HUES64 (cell line): ENCODE data around the gene MTMR4.

Source experiments
- H3K27ac ChIP-seq: 2 replicates; pipeline ENCODE4 v1.7.0; 2013; ENCODE audit warnings: low read depth, low read length, inconsistent platforms
- H3K27me3 ChIP-seq: 2 replicates; pipeline ENCODE4 v1.6.1; 2013; ENCODE audit warnings: mild to moderate bottlenecking, low read length; ENCODE audit not compliant: insufficient read depth
- H3K36me3 ChIP-seq: 2 replicates; pipeline ENCODE4 v1.6.1; 2013; ENCODE audit warnings: mild to moderate bottlenecking, low read length; ENCODE audit not compliant: insufficient read depth
- H3K4me1 ChIP-seq: 2 replicates; pipeline ENCODE4 v1.6.1; 2013; ENCODE audit warnings: mild to moderate bottlenecking, low read length, moderate library complexity; ENCODE audit not compliant: insufficient read depth
- H3K4me3 ChIP-seq: 2 replicates; pipeline ENCODE4 v1.5.1; 2013; ENCODE audit warnings: mild to moderate bottlenecking, low read length, moderate library complexity
- H3K9ac ChIP-seq: 2 replicates; pipeline ENCODE4 v1.6.1; 2013; ENCODE audit warnings: mild to moderate bottlenecking, low read depth, low read length
- H3K9me3 ChIP-seq: 2 replicates; pipeline ENCODE4 v1.6.1; 2013; ENCODE audit warnings: low read depth, low read length; ENCODE audit not compliant: insufficient read depth
- WGBS: fragments of 150-250, 120-280 bp; methylation state at CpG from one replicate; pipeline ENCODE4 v1.1.7; 2013; ENCODE audit warnings: missing lambda C conversion rate; 5-methylcytosine and 5-hydroxymethylcytosine counted together

MTMR4 gene

GRCh38 chr17:58525239-58525638 lies 10.8 kb upstream of the MTMR4 start:
- Histone ChIP-seq H3K4me3 (no peak overlapping the region), H3K9ac (no peak overlapping the region), H3K27ac (no peak overlapping the region), H3K27me3 (no peaks in the 10 kb centered on the region; the same call in 1 of the 2 replicates), H3K4me1 (no peaks in the 10 kb centered on the region; the same call in 1 of the 2 replicates), H3K36me3 (no peaks in the 10 kb centered on the region), H3K9me3 (no peaks in the 10 kb centered on the region)
- WGBS = 58% methylated on average over 3 of the region's 3 CpGs

DNA sequence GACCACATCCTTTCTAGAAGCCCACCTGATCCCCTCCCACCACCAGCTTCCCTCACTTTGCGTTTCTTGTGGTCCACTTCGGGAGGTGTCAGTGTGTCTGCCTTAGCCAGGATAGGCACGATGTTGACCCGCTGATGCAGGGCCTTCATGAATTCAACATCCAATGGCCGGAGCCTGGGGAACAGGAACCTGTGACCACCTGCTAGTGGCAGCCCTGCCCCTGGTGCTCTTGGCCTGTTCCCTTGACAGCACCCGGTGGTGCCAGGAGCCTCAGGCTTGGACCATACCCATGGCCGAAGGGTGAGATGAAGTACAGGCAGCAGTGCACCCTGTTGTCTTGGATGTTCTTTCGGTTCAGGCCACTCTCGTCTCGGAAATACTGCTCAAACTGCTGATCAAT lies 7.2 kb upstream of the MTMR4 start:
- Histone ChIP-seq H3K9me3 (no peaks in the 10 kb centered on the region), H3K4me1 (peaks cover 4% of the 10 kb centered on the region), H3K27me3 (no peaks in the 10 kb centered on the region), H3K27ac (no peak overlapping the region), H3K9ac (no peak overlapping the region), H3K4me3 (no peak overlapping the region), H3K36me3 (no peaks in the 10 kb centered on the region)
- WGBS = 91% methylated on average over 10 of the region's 10 CpGs

- Histone ChIP-seq H3K27ac (no peak overlapping the region), H3K9ac (no peak overlapping the region), H3K36me3 (no peaks in the 10 kb centered on the region), H3K9me3 (no peaks in the 10 kb centered on the region), H3K4me1 (peaks cover 4% of the 10 kb centered on the region), H3K27me3 (no peaks in the 10 kb centered on the region), H3K4me3 (no peak overlapping the region)
- WGBS = 63% methylated on average over 15 of the region's 15 CpGs
These were observed 6.5 kb upstream of the MTMR4 start for GRCh38 chr17:58520843-58521430.

- Histone ChIP-seq H3K9ac (peak overlapping the region; percentile 81), H3K27me3 (no peaks in the 10 kb centered on the region), H3K4me1 (peaks cover 17% of the 10 kb centered on the region), H3K9me3 (no peaks in the 10 kb centered on the region), H3K36me3 (no peaks in the 10 kb centered on the region), H3K4me3 (peak overlapping the region; percentile 97), H3K27ac (peak overlapping the region; percentile 83)
- under 1% methylated on average over 39 of the region's 39 CpGs for WGBS
These were observed 3.6 kb upstream of the MTMR4 start for GRCh38 chr17:58517928-58518609.

GRCh38 chr17:58517378-58517927 lies 3.0 kb upstream of the MTMR4 start:
- Histone ChIP-seq H3K27me3 (no peaks in the 10 kb centered on the region), H3K27ac (peak overlapping the region; percentile 76; the same call in 1 of the 2 replicates), H3K4me1 (peaks cover 18% of the 10 kb centered on the region), H3K4me3 (peak overlapping the region; percentile 64), H3K9me3 (no peaks in the 10 kb centered on the region), H3K9ac (peak overlapping the region; percentile 39), H3K36me3 (peaks cover 2% of the 10 kb centered on the region)
- 2% methylated on average over 27 of the region's 27 CpGs for whole genome bisulfite sequencing

DNA sequence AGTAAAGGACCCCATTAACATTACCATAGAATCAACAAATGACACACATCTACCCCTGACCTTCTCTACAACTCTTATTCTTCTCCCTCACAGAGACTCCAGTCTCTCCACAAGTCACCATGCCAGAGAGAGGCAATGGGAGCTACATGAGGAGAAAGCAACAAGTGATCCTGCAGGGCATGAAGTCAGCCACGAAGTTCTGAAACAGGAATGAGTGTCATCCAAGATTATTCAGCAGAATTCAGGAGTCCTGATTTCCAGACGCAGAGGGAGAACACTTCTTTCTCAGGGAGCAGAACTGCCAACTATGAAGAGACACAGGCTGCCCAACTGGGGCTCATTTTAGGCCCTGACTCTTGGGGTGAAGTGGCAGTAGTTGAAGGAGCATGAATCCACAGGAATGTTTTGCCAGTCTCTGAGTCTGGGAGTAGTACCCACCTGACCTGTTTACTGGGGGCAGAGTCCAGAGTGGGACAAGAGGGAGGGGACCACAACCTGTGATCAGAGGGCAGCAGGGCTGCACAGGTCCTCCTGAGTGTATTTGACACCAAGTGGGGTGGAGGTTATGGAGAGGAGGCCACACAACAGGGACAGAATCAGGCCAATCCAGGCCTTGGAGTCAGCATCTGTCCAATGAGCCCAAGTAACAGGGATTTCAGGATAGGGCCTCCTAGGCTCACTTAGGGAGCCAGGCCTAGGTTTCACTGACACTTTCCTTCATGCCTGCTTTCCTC lies 2.4 kb upstream of the MTMR4 start:
- H3K9ac ChIP-seq = peak overlapping the region; percentile 39
- WGBS = 87% methylated on average over 2 of the region's 2 CpGs
- peak overlapping the region; percentile 64 for H3K4me3 ChIP-seq
- H3K9me3 ChIP-seq = no peaks in the 10 kb centered on the region
- H3K27me3 ChIP-seq = no peaks in the 10 kb centered on the region
- H3K4me1 ChIP-seq = peaks cover 18% of the 10 kb centered on the region
- H3K36me3 ChIP-seq = peaks cover 8% of the 10 kb centered on the region
- H3K27ac ChIP-seq = peak overlapping the region; percentile 76; the same call in 1 of the 2 replicates

GRCh38 chr17:58515286-58515685 lies 848 bp upstream of the MTMR4 start:
- H3K27ac ChIP-seq = 0 out of 2 replicates have a peak overlapping the region, but pooled peaks have one; percentile 2
- H3K9ac ChIP-seq = peak overlapping the region; percentile 54; the same call in 1 of the 2 replicates
- H3K4me1 ChIP-seq = peaks cover 18% of the 10 kb centered on the region
- peaks cover 24% of the 10 kb centered on the region for H3K36me3 ChIP-seq
- peak overlapping the region; percentile 85 for H3K4me3 ChIP-seq
- no peaks in the 10 kb centered on the region for H3K9me3 ChIP-seq
- H3K27me3 ChIP-seq = no peaks in the 10 kb centered on the region
- 88% methylated on average over 2 of the region's 2 CpGs for WGBS

DNA sequence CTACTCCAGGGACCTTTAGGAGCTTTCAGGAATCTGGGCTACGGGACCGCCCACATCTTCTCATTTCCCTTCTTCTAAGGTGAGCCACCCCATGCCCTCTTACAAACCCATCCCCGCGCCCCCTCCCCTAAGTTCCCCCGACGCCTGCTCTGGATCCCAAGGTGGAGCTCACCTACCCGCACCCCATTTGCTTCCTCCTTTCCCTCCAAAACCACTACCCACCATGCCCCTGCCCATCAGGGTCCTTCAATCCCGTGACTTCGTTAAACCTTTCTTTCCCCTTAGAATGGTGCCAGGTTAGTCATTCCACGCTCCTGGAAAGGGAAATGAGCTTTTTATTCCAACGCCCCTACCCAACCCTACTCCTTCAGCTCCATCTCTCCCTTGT lies 326 bp upstream of the MTMR4 start:
- Histone ChIP-seq H3K9ac (peak overlapping the region; percentile 88; the same call in 1 of the 2 replicates), H3K4me3 (peak overlapping the region; percentile 85), H3K27me3 (no peaks in the 10 kb centered on the region), H3K9me3 (no peaks in the 10 kb centered on the region), H3K27ac (0 out of 2 replicates have a peak overlapping the region, but pooled peaks have one; percentile 2), H3K36me3 (peaks cover 29% of the 10 kb centered on the region), H3K4me1 (peaks cover 18% of the 10 kb centered on the region)
- 19% methylated on average over 11 of the region's 11 CpGs for WGBS

DNA sequence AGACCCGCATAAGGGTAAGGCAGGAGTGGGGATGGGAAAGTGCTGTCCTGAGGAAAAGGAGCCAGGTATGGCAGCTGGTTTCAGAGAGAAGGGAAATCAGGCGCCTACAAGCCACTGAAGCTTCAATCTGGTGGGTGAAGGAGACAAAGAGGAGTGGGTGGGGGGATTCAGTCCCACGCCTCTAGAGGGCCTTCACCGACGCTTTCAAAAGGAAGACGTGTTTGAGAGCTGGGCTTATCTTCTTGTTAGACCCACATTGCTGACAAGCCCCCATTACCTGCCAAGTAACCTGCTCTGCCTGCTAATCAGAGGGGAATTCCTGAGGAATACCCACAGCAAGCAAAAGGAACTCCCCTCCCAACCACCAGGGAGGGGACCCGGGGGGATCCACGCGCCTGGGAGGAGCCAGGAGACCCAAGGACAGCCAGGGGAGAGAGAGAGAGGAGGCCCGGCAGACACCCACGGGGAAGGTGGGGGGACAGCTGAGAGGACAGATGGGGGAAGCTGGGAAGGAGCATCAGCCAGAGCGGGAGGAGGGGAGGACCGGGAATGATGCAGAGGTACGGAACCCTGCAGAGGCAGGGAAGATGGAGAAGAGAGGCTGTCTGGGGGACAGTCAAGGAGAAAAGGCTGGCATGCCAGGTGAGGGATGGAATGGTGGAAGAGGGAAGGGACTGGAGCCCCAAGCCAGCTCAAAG lies 1.0 kb downstream of the MTMR4 start:
- H3K9me3 ChIP-seq = no peaks in the 10 kb centered on the region
- H3K4me3 ChIP-seq = peak overlapping the region; percentile 85
- peaks cover 14% of the 10 kb centered on the region; the same call in 1 of the 2 replicates for H3K4me1 ChIP-seq
- H3K27me3 ChIP-seq = no peaks in the 10 kb centered on the region
- WGBS = 36% methylated on average over 14 of the region's 14 CpGs
- peak overlapping the region; percentile 88; the same call in 1 of the 2 replicates for H3K9ac ChIP-seq
- H3K27ac ChIP-seq = no peak overlapping the region; the same call in 1 of the 2 replicates
- peaks cover 42% of the 10 kb centered on the region for H3K36me3 ChIP-seq

DNA sequence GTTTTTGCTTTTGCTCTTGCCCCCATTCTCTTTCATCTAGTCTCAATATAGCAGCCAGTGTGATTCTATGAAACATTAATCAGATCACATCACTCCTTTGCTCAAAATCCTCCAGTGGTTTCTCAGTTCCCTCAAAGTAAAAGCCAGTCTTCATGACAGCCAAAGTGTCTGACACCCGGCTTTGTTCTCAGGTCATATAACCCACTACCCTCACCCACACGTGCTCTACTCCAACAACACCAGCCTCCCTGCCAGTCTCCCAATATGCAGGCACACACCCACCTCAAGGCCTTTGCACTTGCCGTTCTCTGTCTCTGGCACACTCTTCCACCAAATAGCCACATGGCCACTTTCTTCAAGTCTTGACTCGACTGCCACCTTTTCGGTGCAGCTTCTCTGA lies 4.4 kb downstream of the MTMR4 start:
- 93% methylated on average over 5 of the region's 5 CpGs for whole genome bisulfite sequencing
- H3K27ac ChIP-seq = no peak overlapping the region
- H3K9ac ChIP-seq = no peak overlapping the region
- peaks cover 76% of the 10 kb centered on the region for H3K36me3 ChIP-seq
- no peak overlapping the region for H3K4me3 ChIP-seq
- H3K9me3 ChIP-seq = no peaks in the 10 kb centered on the region
- peaks cover 11% of the 10 kb centered on the region; the same call in 1 of the 2 replicates for H3K4me1 ChIP-seq
- H3K27me3 ChIP-seq = no peaks in the 10 kb centered on the region
